GM19240 (cell line): ENCODE measurements around the gene PMF1.
"Not testable (repeated sequence)": the region's sequence is repeated elsewhere in the genome, so short reads cannot be mapped to it uniquely, and the experiment has no call there.

ENCODE experiments used
- DNase-seq: peaks from one replicate; pipeline ENCODE4 v3.0.0; 2011; ENCODE audit warnings: low spot score; ENCODE audit not compliant: insufficient read length

Gene PMF1

GRCh38 chr1:156212833-156213643 is at the start of gene PMF1:
Gene PMF1 (plus strand): TSS chr1:156213007. CDS start chr1:156213016, 9 bp downstream.
- peak; percentile 100 for DNase-seq

GRCh38 chr1:156163712-156164111 is 49.1 kb upstream of the PMF1 start:
- DNase-seq, result no peak

GRCh38 chr1:156164125-156164831 is 48.5 kb upstream of the PMF1 start:
- no peak for DNase-seq

GRCh38 chr1:156165083-156165482 is 47.7 kb upstream of the PMF1 start:
- DNase-seq, result no peak

- DNase-seq, result no peak
Observed at GRCh38 chr1:156167536-156167935, 45.3 kb upstream of the PMF1 start.

GRCh38 chr1:156172696-156173470 is 39.9 kb upstream of the PMF1 start:
- DNase-seq, result no peak

GRCh38 chr1:156176610-156177210 is 36.1 kb upstream of the PMF1 start:
- no peak for DNase-seq

GRCh38 chr1:156177919-156178654 is 34.7 kb upstream of the PMF1 start:
- DNase-seq, result no peak

- no peak for DNase-seq
Observed at GRCh38 chr1:156180471-156180870, 32.3 kb upstream of the PMF1 start.

GRCh38 chr1:156181391-156181924 is 31.3 kb upstream of the PMF1 start:
- DNase-seq, result not testable (repeated sequence)

- DNase-seq, result not testable (repeated sequence)
Observed at GRCh38 chr1:156182010-156182779, 30.6 kb upstream of the PMF1 start.

GRCh38 chr1:156186347-156187177 is 26.2 kb upstream of the PMF1 start:
- DNase-seq, result not testable (repeated sequence)

- not testable (repeated sequence) for DNase-seq
Observed at GRCh38 chr1:156190265-156190664, 22.5 kb upstream of the PMF1 start.

- no peak for DNase-seq
Observed at GRCh38 chr1:156191292-156191964, 21.4 kb upstream of the PMF1 start.

- no peak for DNase-seq
Observed at GRCh38 chr1:156193208-156193487, 19.7 kb upstream of the PMF1 start.

GRCh38 chr1:156193488-156194299 is 19.1 kb upstream of the PMF1 start, which contains the start of gene SLC25A44:
Gene SLC25A44 (plus strand): TSS chr1:156194104. CDS start chr1:156199848, 5,744 bp downstream.
- DNase-seq, result peak; percentile 91

- no peak for DNase-seq
Observed at GRCh38 chr1:156194300-156194652, 18.5 kb upstream of the PMF1 start.

- no peak for DNase-seq
Observed at GRCh38 chr1:156195853-156196252, 17.0 kb upstream of the PMF1 start.
